ENCODE data around the gene ODC1. TPM values are rescaled to one million over a fixed set of nuclear protein-coding genes. Genes with fewer than 3 reads are reported as not detected.

ODC1 gene
- total RNA-seq, 1 experiment from 2014 or later: 231 TPM

DNA sequence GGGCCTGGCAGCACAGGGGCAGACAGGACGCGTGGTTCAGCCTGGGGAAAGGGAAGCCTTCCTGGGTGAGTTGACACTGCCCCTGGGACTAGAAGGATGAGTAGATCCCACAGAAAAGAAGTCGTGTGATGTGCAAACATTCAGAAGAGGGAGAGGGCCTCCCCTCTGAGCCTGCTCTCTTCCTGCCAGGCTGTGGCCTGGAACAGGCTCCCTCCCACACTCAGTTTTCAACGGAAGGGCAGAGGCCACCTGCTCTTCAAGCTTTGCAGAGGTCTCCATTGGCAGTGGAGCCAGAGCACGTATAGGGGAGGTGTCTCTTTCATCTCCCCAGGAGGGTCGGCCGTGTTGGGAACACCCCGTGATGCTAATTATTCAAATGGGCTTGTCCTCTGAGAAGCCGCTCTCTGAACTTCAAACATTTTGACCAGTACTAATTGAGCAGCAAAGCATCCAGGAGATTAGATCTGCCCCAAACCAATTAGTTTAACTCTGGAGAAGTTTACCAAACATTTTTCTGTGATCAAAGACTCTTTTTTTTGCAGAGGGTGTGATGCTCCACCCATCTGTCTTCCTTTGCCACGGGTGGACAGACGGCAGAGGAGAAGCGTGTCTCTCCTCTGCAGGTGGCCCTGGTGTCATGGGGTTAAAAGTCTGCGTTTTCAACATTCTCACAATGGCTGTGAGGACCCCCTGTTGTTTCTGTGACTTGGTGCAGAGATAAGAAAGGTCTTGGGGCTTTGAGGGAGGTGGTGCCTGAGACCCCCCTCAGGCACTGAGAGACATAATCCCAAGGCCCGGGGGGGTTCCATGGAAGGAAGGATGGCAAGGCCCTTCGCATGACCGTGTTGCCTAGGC is 29.5 kb upstream of the ODC1 start:
- ChIA-PET RAD21 (ENCODE audit: low non-redundant PET in 1 of 2, low total read pairs in 2 of 2, uncharacterized antibody in 2 of 2, unreplicated experiment in 2 of 2) (no interaction called here), POLR2A (no interaction called here), CTCF (no interaction called here)
- intact Hi-C loops (cut with micrococcal nuclease): no loop called here
- no peaks in the 10 kb centered on the region for H4K20me1 ChIP-seq (ENCODE audit: insufficient read depth)
- H3K9me3 ChIP-seq (ENCODE audit: control insufficient read depth in 1 of 2, insufficient read depth in 1 of 2, low read depth in 1 of 2, low read length in 2 of 2): no peaks in the 10 kb centered on the region
- no peaks in the 10 kb centered on the region for H3K9me2 ChIP-seq (ENCODE audit: insufficient read depth)
- no peaks in the 10 kb centered on the region for H3K4me1 ChIP-seq (ENCODE audit: control insufficient read depth in 1 of 2, insufficient read depth in 2 of 2, low read length in 2 of 2)
- no peak overlapping the region for H3K27ac ChIP-seq (ENCODE audit: low read depth, low read length)
- no peak overlapping the region for H3K4me3 ChIP-seq (replicated peaks in 1 of 2; ENCODE audit: low read depth in 1 of 2, low read length in 2 of 2)
- no peak overlapping the region for H3K4me2 ChIP-seq (ENCODE audit: low read length)
- BruUV-seq (replicated peaks): no TSS peak
- no peak for TF ChIP-seq SRF (IDR thresholded peaks at IDR 0.05; ENCODE audit: low read depth)
- no peak for TF ChIP-seq RAD21 (IDR thresholded peaks at IDR 0.05; ENCODE audit: low read depth)
- no peak for TF ChIP-seq SIN3A (IDR thresholded peaks at IDR 0.05; ENCODE audit: low read depth)
- no peak for TF ChIP-seq SP1 (IDR thresholded peaks at IDR 0.05; ENCODE audit: low read depth)
- TF ChIP-seq YY1 (IDR thresholded peaks at IDR 0.05; ENCODE audit: extremely low read depth, insufficient replicate concordance, low read depth, low read length): no peak
- no peak for TF ChIP-seq TCF7L2 (IDR thresholded peaks at IDR 0.05; ENCODE audit: borderline replicate concordance, extremely low read depth, insufficient read depth, insufficient read length)
- TF ChIP-seq POLR2A (IDR thresholded peaks at IDR 0.05; ENCODE audit: borderline replicate concordance, extremely low read depth, insufficient read depth, insufficient read length): no peak
- no peak for TF ChIP-seq ZNF274 (IDR thresholded peaks at IDR 0.05; ENCODE audit: low read depth, low read length)
- TF ChIP-seq, protein P1, sequence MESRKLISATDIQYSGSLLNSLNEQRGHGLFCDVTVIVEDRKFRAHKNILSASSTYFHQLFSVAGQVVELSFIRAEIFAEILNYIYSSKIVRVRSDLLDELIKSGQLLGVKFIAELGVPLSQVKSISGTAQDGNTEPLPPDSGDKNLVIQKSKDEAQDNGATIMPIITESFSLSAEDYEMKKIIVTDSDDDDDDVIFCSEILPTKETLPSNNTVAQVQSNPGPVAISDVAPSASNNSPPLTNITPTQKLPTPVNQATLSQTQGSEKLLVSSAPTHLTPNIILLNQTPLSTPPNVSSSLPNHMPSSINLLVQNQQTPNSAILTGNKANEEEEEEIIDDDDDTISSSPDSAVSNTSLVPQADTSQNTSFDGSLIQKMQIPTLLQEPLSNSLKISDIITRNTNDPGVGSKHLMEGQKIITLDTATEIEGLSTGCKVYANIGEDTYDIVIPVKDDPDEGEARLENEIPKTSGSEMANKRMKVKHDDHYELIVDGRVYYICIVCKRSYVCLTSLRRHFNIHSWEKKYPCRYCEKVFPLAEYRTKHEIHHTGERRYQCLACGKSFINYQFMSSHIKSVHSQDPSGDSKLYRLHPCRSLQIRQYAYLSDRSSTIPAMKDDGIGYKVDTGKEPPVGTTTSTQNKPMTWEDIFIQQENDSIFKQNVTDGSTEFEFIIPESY (IDR thresholded peaks at IDR 0.05; ENCODE audit: extremely low read depth, insufficient replicate concordance, low read length): no peak
- no peak overlapping the region for H3K9ac ChIP-seq (ENCODE audit: low read length)
- ATAC-seq (no peak), DNase-seq (ENCODE audit: low read depth, low spot score) (no peak)
- H3K27me3 ChIP-seq (ENCODE audit: insufficient read depth, low read length): peaks cover 22% of the 10 kb centered on the region; the same call in 1 of the 2 replicates
- H3K79me2 ChIP-seq (ENCODE audit: insufficient read depth, low read length): no peaks in the 10 kb centered on the region
- H3K36me3 ChIP-seq (ENCODE audit: control insufficient read depth in 1 of 2, insufficient read depth in 2 of 2, low read length in 2 of 2): no peaks in the 10 kb centered on the region
- no peak overlapping the region for H2AFZ ChIP-seq (ENCODE audit: low read depth, low read length, poor library complexity, severe bottlenecking)
